GM21737 (cell line): ENCODE measurements around the gene ADAMTS18.
A peak's percentile ranks its signal among the peaks of the same experiment; 100 is the strongest.
"Not testable (repeated sequence)": the region's sequence is repeated elsewhere in the genome, so short reads cannot be mapped to it uniquely, and the experiment has no call there.

Experiments
- ATAC-seq: cut with Tn5 transposase; IDR thresholded peaks from one replicate; pipeline ENCODE4 v1.9.1; 2021; ENCODE audit warnings: mild to moderate bottlenecking, moderate library complexity; ENCODE audit not compliant: unreplicated experiment

The ADAMTS18 gene

DNA sequence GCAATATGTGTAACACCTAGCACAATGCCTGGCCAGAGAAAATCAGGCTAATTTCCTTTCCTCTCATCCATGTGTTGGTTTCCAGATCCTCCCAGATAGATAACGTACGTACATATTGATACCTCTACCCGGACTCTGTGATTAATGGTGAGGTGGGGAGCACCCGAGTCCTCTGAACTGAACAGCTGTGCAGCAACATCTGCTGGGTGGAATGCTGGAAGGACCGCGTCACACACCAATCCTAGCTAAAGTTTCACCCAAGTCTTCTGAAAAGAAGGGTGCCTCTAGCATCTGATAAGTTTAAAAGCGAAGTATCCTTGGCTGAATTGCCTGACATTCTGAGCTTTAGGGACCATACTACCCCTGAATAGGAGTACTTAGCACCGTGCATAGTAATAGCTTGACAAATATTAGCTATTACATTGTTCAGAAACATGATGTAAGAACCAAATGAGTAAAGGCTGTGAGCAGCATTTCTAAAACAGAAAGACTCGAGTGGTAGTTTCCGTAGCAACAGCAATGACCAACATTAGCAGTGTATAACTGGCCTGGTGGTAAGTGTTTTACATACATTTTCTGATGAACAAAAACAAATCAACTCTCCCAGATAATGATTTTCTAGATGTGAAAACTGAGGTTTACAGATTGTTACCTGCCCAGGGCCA is 144.3 kb downstream of the ADAMTS18 start:
- no peak for ATAC-seq

DNA sequence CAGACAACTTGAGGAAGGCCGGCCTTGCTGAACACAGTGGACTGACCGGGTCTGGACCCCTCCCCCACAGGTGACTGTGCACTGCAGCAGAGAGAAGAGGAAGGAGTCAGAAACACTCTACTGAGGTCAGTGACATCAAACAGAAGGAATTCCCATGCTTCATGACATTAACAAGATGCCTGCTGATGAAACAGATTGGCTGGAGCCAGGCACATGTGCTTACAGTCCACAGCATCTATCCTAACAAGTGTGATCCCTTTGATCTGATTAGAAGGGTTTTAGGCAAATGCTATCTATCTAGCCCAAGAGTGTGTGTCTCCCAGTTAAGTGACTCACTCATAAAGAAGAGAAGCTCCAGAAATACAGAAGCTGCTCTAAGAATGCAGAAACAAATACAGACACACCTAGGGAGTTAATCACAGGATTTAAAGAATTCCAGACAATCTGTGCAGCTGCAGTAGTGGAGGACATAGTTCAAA is 145.5 kb downstream of the ADAMTS18 start:
- no peak for ATAC-seq

- no peak for ATAC-seq
Measured at GRCh38 chr16:77288222-77288621, 146.6 kb downstream of the ADAMTS18 start.

GRCh38 chr16:77285676-77286075 is 149.2 kb downstream of the ADAMTS18 start:
- ATAC-seq, result no peak

DNA sequence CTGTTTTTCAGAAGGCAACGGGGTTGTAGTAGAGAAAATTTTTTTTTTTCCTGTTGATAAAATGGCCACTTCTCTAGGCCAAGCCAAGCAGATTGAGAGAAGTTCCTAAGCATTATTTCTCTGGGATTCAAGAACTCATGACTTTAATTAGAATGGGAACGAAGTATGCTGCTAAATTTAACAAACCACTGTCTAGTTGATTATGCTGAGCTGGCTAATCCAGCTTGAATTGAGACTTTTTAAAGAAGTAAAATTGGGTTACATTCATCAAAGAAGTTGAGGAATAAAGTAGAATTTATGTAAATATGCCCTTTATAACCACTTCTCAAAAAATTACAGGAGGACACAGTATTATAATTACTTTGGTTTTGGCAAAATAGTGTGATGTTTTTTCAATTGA is 152.5 kb downstream of the ADAMTS18 start:
- ATAC-seq, result no peak

DNA sequence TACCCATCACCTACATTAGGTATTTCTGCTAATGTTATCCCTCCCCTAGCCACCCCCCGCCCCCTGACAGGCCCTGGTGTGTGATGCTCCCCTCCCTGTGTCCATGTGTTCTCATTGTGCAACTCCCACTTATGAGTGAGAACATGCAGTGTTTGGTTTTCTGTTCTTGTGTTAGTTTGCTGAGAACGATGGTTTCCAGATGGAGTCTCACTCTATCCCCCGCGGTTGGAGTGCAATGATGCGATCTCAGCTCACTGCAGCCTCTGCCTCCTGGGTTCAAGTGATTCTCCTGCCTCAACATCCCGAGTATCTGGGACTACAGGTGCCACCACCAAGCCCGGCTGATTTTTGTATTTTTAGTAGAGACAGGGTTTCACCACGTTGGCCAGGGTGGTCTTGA is 155.5 kb downstream of the ADAMTS18 start:
- ATAC-seq, result not testable (repeated sequence)

DNA sequence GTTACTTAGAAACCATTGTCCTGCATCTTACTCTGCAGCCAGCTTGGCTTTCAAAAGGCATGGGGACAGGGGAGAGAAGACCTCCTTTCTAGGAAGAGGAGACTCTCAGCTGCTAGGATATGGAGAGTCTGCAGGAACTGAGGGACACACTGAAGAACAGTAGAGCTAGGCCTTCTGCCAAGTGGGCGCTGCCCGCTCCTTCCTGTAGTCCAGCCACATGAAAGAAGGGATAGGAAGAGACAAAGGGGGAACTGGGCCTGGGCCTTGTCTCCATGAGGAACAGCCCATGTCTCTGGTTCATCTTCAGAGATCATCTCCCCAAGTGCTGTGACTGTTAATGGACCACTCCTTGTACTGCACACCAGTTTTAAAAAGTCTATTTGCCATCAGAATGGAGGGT is 157.3 kb downstream of the ADAMTS18 start:
- no peak for ATAC-seq

GRCh38 chr16:77277141-77277540 is 157.7 kb downstream of the ADAMTS18 start:
- no peak for ATAC-seq

GRCh38 chr16:77276661-77277060 is 158.2 kb downstream of the ADAMTS18 start:
- no peak for ATAC-seq

DNA sequence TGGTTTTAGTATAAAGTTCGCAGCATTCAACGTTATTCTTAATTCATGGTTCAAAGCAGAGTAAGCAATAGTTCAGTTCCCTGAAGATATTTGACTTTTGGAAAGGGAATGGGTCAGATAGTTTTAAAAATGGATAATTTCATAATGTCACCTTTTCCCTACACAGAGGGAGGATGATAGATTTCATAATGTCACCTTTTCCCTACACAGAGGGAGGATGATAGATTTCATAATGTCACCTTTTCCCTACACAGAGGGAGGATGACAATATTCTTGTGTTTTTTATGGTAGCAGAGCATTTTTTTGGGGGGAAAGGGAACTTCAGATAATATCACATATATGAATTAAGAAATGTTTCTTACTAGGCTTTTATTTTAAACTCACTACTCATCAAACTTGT is 159.5 kb downstream of the ADAMTS18 start:
- ATAC-seq, result not testable (repeated sequence)

- ATAC-seq, result no peak
Measured at GRCh38 chr16:77273815-77274214, 161.0 kb downstream of the ADAMTS18 start.

DNA sequence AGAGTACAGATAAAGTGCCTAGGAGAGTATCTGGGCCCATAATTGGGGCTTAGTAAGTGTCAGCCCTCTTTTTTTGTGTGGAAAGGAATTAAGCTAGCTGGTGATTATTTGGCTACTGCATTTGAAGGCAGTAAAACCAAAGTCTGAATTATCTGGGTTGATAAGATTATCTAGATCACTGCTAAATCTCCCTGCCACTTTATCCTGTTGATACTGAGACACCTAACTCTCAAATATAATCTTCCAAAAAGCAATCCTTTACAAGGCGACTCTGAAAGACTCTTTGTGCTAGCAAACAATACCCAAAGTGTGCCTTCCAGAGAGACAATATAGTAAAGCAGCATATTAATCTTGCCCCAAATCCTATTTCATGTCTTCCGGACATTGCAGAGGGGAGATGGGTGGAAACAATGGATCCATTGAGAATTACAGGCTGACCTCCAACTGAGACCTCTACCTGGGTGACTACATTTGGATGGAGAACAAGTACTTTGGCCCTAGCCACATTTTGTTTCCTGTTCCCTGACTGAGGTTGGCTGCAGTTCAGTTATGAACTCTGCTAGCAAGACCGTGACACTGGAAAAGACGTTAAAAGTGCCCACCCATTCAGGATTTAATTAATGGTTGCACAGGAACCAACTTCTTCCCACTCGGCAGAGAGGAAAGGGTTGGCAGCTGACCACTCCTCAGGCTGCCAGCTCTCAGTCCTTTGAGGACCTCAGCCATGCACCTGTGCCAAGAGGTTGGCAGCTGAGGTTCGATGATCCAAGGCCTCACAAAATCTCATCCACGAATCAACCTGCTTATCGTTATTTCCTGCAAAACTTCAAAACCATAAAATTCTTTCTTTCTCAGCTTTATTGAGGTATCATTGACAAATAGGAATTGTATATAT is 163.1 kb downstream of the ADAMTS18 start:
- no peak for ATAC-seq

- not testable (repeated sequence) for ATAC-seq
Measured at GRCh38 chr16:77266185-77266584, 168.6 kb downstream of the ADAMTS18 start.

DNA sequence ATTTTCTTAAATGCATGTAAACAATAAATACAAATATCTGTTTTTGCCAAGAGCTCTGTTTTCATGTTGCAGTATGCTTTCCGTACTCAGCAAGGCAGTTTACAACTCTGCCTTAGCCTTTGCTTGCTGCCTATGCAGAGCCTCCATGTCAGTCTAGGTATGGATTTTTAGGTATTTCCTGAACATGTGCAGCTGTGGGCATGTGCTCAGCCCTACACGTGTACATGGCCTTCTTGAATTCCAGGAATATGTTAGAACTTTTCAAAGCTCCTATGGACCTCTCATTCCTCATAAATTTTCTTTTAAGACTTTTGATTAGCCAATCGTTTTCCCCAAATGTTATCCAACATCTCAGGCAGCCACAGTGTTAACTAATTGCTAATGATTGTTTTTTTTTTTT is 171.9 kb downstream of the ADAMTS18 start:
- no peak for ATAC-seq

DNA sequence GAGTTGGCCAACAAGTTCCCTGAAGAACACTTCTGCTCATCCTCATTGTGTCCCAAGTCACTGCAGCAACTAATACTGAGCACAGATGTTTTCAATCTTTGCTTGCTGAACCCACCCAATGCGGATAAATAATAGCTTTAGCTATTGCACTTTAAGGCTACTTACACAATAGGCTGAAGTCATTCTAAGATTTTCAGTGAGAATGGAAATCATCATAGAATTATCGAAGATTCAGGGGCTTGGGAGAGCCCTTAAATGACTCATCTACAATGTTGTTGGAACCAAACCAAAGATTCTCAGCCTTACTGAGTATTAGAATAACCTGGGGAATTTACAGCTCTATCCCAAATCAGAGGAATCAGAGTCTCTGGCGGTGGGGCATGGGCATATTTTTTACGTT is 184.4 kb downstream of the ADAMTS18 start:
- no peak for ATAC-seq

- no peak for ATAC-seq
Measured at GRCh38 chr16:77246150-77246549, 188.7 kb downstream of the ADAMTS18 start.

DNA sequence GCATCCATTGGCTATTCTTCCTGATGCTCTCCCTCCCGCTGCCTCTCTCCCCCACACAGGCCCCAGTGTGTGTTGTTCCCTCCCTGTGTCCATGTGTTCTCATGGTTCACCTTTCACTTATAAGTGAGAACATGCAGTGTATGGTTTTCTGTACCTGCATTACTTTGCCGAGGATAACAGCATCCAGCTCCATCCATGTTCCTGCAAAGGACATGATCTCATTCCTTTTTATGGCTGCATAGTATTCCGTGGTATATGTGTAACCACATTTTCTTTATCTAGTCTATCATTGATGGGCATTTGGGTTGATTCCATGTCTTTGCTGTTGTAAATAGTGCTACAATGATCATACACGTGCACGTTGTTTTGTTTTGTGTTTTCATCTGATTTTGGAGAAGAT is 192.4 kb downstream of the ADAMTS18 start:
- not testable (repeated sequence) for ATAC-seq

DNA sequence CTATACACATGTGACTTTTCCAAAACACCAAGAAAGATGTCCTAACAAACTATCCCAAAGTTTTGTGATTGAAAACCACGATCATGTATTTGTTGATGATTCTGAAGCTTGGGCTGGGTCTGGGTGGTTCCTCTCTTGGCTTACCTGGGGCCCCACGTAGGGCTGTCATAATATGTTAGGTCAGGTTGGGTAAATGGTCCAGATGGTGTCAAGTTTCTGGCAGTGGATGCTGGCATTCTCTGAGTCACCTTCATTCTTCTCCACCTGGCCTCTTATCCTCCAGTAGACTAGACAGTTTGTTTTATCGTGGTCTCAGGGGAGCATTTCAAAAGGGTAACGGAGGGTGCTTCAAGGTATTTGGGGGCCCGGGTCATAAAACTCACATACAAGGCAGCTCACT is 196.2 kb downstream of the ADAMTS18 start:
- no peak for ATAC-seq

DNA sequence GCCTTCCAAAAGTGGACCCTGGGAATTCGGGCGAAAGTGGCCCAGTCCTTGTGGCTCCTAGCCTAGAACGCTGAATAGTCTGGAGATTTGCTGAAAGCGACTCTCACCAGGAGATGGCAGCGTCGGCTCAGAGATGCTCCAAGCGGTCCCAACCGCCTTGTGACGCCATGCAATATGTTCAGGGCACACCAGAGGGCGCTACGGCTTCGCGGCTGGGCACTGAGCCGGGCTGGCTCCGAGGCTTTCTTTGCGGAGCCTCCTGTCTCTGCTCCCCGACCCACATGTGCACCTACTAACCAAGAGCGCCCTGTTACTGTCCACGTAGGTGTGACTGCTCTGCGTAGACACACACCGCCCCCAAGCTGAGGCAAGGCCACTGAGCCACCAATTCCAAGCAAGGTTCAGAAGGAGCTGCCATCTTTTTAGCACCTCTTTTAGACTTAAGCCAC is 198.7 kb downstream of the ADAMTS18 start:
- peak; percentile 99 for ATAC-seq

DNA sequence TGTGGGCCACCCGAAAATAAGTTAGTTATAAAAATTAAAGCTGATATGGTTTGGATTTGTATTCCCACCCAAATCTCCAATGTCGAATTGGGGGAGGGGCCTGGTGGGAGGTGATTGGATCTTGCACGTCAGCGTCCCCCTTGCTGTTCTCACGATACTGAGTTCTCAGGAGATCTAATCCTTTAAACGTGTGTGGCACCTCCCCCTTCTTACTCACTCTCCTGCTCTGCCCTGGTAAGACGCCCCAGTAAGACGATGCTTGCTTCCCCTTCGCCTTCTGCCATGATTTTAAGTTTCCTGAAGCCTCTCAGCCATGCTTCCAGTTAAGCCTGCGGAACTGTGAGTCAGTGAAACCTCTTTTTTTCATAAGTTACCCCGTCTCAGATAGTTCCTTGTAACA is 200.2 kb downstream of the ADAMTS18 start:
- ATAC-seq, result no peak

DNA sequence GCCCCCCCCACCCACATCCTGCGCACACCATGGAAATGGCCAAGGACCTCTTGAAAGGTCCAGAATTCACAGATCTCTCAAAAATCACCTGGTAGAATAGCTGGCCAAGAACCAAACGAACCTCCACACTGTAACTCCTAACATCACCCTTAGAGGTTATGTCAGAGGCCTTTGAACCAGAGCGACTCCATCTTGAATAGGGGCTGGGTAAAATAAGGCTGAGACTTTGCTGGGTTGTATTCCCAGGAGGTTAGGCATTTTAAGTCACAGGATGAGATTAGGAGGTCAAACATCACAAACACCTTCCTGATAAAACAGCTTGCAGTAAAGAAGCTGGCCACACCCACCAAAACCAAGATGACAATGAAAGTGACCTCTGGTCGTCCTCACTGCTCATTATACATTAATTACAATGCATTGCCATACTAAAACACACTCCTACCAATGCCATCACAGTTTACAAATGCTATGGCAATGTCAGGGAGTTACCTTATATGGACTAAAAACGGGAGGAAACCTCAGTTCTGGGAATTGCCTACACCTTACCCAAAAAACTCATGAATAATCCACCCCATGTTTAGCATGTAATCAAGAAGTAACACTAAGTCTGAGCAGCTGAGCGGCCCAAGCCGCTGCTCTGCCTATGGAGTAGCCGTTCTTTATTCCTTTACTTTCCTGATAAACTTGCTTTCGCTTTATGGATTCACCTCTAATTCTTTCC is 200.9 kb downstream of the ADAMTS18 start:
- no peak for ATAC-seq
